ENCODE measurements around the gene SPHK2.
"Not testable (repeated sequence)": the region's sequence is repeated elsewhere in the genome, so short reads cannot be mapped to it uniquely, and the experiment has no call there.

Gene SPHK2

GRCh38 chr19:48676887-48677286, 57.6 kb downstream of the SPHK2 start:
- Histone ChIP-seq H3K4me2 (ENCODE audit: low read length) (no peak overlapping the region), H3K27me3 (ENCODE audit: insufficient read depth, low read length, poor library complexity) (no peaks in the 10 kb centered on the region), H2AK5ac (ENCODE audit: low read length) (no peak overlapping the region), H3K79me2 (ENCODE audit: control insufficient read depth, insufficient read depth, low read length) (no peaks in the 10 kb centered on the region), H3K18ac (ENCODE audit: low read length) (no peak overlapping the region), H4K8ac (ENCODE audit: low read depth, low read length) (no peak overlapping the region), H3K4ac (ENCODE audit: low read depth, low read length) (no peak overlapping the region), H3K79me1 (ENCODE audit: low read length) (no peaks in the 10 kb centered on the region), H3K23ac (ENCODE audit: low read length) (no peak overlapping the region), H3K4me3 (ENCODE audit: low read length) (no peak overlapping the region), H3K36me3 (ENCODE audit: control insufficient read depth, insufficient read depth, low read length) (no peaks in the 10 kb centered on the region), H2BK120ac (ENCODE audit: low read depth, low read length) (no peak overlapping the region), H3K4me1 (ENCODE audit: control insufficient read depth, low read depth, low read length) (no peaks in the 10 kb centered on the region), H3K56ac (ENCODE audit: low read length) (no peak overlapping the region), H4K5ac (ENCODE audit: low read length) (no peak overlapping the region), H2BK15ac (replicated peaks; ENCODE audit: low read depth) (no peak overlapping the region), H3K9ac (ENCODE audit: low read length) (no peak overlapping the region), H3K27ac (ENCODE audit: low read depth, low read length) (no peak overlapping the region), H2BK5ac (ENCODE audit: low read length) (no peak overlapping the region)
- no CpG with 5 or more reads among the region's 13 CpGs for WGBS (ENCODE audit: extremely low coverage, insufficient coverage, low lambda C conversion rate)
- DNase-seq = no peak

GRCh38 chr19:48678201-48678600, 58.9 kb downstream of the SPHK2 start:
- no peak overlapping the region for H3K27ac ChIP-seq (ENCODE audit: low read depth, low read length)
- H3K4ac ChIP-seq (ENCODE audit: low read depth, low read length) = no peak overlapping the region
- DNase-seq = no peak
- H3K9ac ChIP-seq (ENCODE audit: low read length) = no peak overlapping the region
- WGBS (ENCODE audit: extremely low coverage, insufficient coverage, low lambda C conversion rate) = no CpG with 5 or more reads among the region's 4 CpGs
- no peak overlapping the region for H3K18ac ChIP-seq (ENCODE audit: low read length)
- no peak overlapping the region for H2BK15ac ChIP-seq (replicated peaks; ENCODE audit: low read depth)
- no peak overlapping the region for H3K23ac ChIP-seq (ENCODE audit: low read length)
- H2BK120ac ChIP-seq (ENCODE audit: low read depth, low read length) = no peak overlapping the region
- H3K4me1 ChIP-seq (ENCODE audit: control insufficient read depth, low read depth, low read length) = no peaks in the 10 kb centered on the region
- H2BK5ac ChIP-seq (ENCODE audit: low read length) = no peak overlapping the region
- no peaks in the 10 kb centered on the region for H3K36me3 ChIP-seq (ENCODE audit: control insufficient read depth, insufficient read depth, low read length)
- no peak overlapping the region for H3K56ac ChIP-seq (ENCODE audit: low read length)
- H3K4me2 ChIP-seq (ENCODE audit: low read length) = no peak overlapping the region
- no peaks in the 10 kb centered on the region for H3K79me1 ChIP-seq (ENCODE audit: low read length)
- no peak overlapping the region for H3K4me3 ChIP-seq (ENCODE audit: low read length)
- no peak overlapping the region for H4K8ac ChIP-seq (ENCODE audit: low read depth, low read length)
- H3K79me2 ChIP-seq (ENCODE audit: control insufficient read depth, insufficient read depth, low read length) = no peaks in the 10 kb centered on the region
- no peak overlapping the region for H2AK5ac ChIP-seq (ENCODE audit: low read length)
- H3K27me3 ChIP-seq (ENCODE audit: insufficient read depth, low read length, poor library complexity) = no peaks in the 10 kb centered on the region
- no peak overlapping the region for H4K5ac ChIP-seq (ENCODE audit: low read length)

GRCh38 chr19:48680006-48680405, 60.7 kb downstream of the SPHK2 start:
- H3K4me3 ChIP-seq (ENCODE audit: low read length); H3K79me1 ChIP-seq (ENCODE audit: low read length); H3K27me3 ChIP-seq (ENCODE audit: insufficient read depth, low read length, poor library complexity); H3K4me1 ChIP-seq (ENCODE audit: control insufficient read depth, low read depth, low read length); H2BK15ac ChIP-seq (replicated peaks; ENCODE audit: low read depth); H4K5ac ChIP-seq (ENCODE audit: low read length); H3K27ac ChIP-seq (ENCODE audit: low read depth, low read length); H2BK5ac ChIP-seq (ENCODE audit: low read length); H3K23ac ChIP-seq (ENCODE audit: low read length); H3K79me2 ChIP-seq (ENCODE audit: control insufficient read depth, insufficient read depth, low read length); H3K4ac ChIP-seq (ENCODE audit: low read depth, low read length); H3K36me3 ChIP-seq (ENCODE audit: control insufficient read depth, insufficient read depth, low read length); H2BK120ac ChIP-seq (ENCODE audit: low read depth, low read length); H3K9ac ChIP-seq (ENCODE audit: low read length); H2AK5ac ChIP-seq (ENCODE audit: low read length); DNase-seq; H4K8ac ChIP-seq (ENCODE audit: low read depth, low read length); H3K56ac ChIP-seq (ENCODE audit: low read length); H3K4me2 ChIP-seq (ENCODE audit: low read length); H3K18ac ChIP-seq (ENCODE audit: low read length): not testable (repeated sequence)
- WGBS (ENCODE audit: extremely low coverage, insufficient coverage, low lambda C conversion rate) = no CpG with 5 or more reads among the region's 19 CpGs
